ENCODE measurements around the gene MYZAP.

MYZAP gene

GRCh38 chr15:57591822-57592367 is at the start of gene MYZAP:
Gene MYZAP (plus strand): TSS chr15:57591904. CDS start chr15:57592035, 131 bp downstream.
- DNase-seq, result peak; percentile 28

GRCh38 chr15:57542505-57542817 is 49.2 kb upstream of the MYZAP start:
- DNase-seq, result no peak

GRCh38 chr15:57544848-57545480 is 46.7 kb upstream of the MYZAP start:
- DNase-seq, result no peak

GRCh38 chr15:57545995-57546394 is 45.7 kb upstream of the MYZAP start:
- no peak for DNase-seq

GRCh38 chr15:57547243-57547755 is 44.4 kb upstream of the MYZAP start:
- no peak for DNase-seq

GRCh38 chr15:57548351-57548750 is 43.4 kb upstream of the MYZAP start:
- no peak for DNase-seq

GRCh38 chr15:57548835-57549234 is 42.9 kb upstream of the MYZAP start:
- DNase-seq, result no peak

GRCh38 chr15:57549935-57550334 is 41.8 kb upstream of the MYZAP start:
- DNase-seq, result no peak

GRCh38 chr15:57550640-57551039 is 41.1 kb upstream of the MYZAP start:
- DNase-seq, result no peak

- no peak for DNase-seq
Measured at GRCh38 chr15:57551715-57552677, 39.7 kb upstream of the MYZAP start.

GRCh38 chr15:57552678-57553334 is 38.9 kb upstream of the MYZAP start:
- no peak for DNase-seq

- DNase-seq, result no peak
Measured at GRCh38 chr15:57553526-57553925, 38.2 kb upstream of the MYZAP start.

- DNase-seq, result no peak
Measured at GRCh38 chr15:57554063-57554811, 37.5 kb upstream of the MYZAP start.

GRCh38 chr15:57554812-57555179 is 36.9 kb upstream of the MYZAP start:
- DNase-seq, result no peak

- DNase-seq, result no peak
Measured at GRCh38 chr15:57555270-57555669, 36.4 kb upstream of the MYZAP start.

- DNase-seq, result no peak
Measured at GRCh38 chr15:57556040-57556439, 35.7 kb upstream of the MYZAP start.

GRCh38 chr15:57557267-57557666 is 34.4 kb upstream of the MYZAP start:
- DNase-seq, result no peak

- no peak for DNase-seq
Measured at GRCh38 chr15:57557810-57558209, 33.9 kb upstream of the MYZAP start.

GRCh38 chr15:57559875-57560274 is 31.8 kb upstream of the MYZAP start:
- peak; percentile 56 for DNase-seq

GRCh38 chr15:57561041-57561711 is 30.5 kb upstream of the MYZAP start:
- DNase-seq, result peak; percentile 41

- DNase-seq, result no peak
Measured at GRCh38 chr15:57562196-57562769, 29.4 kb upstream of the MYZAP start.

- DNase-seq, result no peak
Measured at GRCh38 chr15:57563416-57563815, 28.3 kb upstream of the MYZAP start.

Measured in activated CD4-positive, alpha-beta T cell treated with anti-CD3 and anti-CD28 coated beads for 1 hour (primary cell).